NCI-H1105 (cell line): ENCODE results near the gene ST14.
"Not testable (repeated sequence)": the region's sequence is repeated elsewhere in the genome, so short reads cannot be mapped to it uniquely, and the experiment has no call there.

Source experiments
- DNase-seq: peaks from one replicate; lab custom pipeline; 2025; lab: John Stamatoyannopoulos, UW

ST14 gene

GRCh38 chr11:130188585-130189347 lies 29.2 kb downstream of the ST14 start:
- no peak for DNase-seq

- no peak for DNase-seq
Observed at GRCh38 chr11:130189492-130190210, 30.1 kb downstream of the ST14 start.

GRCh38 chr11:130190371-130190881 lies 30.8 kb downstream of the ST14 start:
- no peak for DNase-seq

GRCh38 chr11:130191896-130192295 lies 32.3 kb downstream of the ST14 start:
- no peak for DNase-seq

- no peak for DNase-seq
Observed at GRCh38 chr11:130192845-130193267, 33.3 kb downstream of the ST14 start.

- not testable (repeated sequence) for DNase-seq
Observed at GRCh38 chr11:130193551-130193950, 34.0 kb downstream of the ST14 start.

GRCh38 chr11:130194241-130195023 lies 34.9 kb downstream of the ST14 start:
- no peak for DNase-seq

GRCh38 chr11:130197386-130198035 lies 37.9 kb downstream of the ST14 start:
- no peak for DNase-seq

- no peak for DNase-seq
Observed at GRCh38 chr11:130198292-130198691, 38.7 kb downstream of the ST14 start.

GRCh38 chr11:130198964-130199363 lies 39.4 kb downstream of the ST14 start:
- DNase-seq = no peak

- DNase-seq = no peak
Observed at GRCh38 chr11:130199792-130200191, 40.2 kb downstream of the ST14 start.

- DNase-seq = no peak
Observed at GRCh38 chr11:130201026-130201425, 41.4 kb downstream of the ST14 start.

- no peak for DNase-seq
Observed at GRCh38 chr11:130202009-130202817, 42.6 kb downstream of the ST14 start.

GRCh38 chr11:130202818-130203689 lies 43.5 kb downstream of the ST14 start:
- no peak for DNase-seq

- no peak for DNase-seq
Observed at GRCh38 chr11:130203766-130204702, 44.5 kb downstream of the ST14 start.

- no peak for DNase-seq
Observed at GRCh38 chr11:130204703-130205095, 45.1 kb downstream of the ST14 start.

- DNase-seq = no peak
Observed at GRCh38 chr11:130206141-130206540, 46.6 kb downstream of the ST14 start.

GRCh38 chr11:130208241-130209127 lies 48.9 kb downstream of the ST14 start:
- no peak for DNase-seq
